ENCODE measurements around the gene CELA2A.
"Not testable (repeated sequence)": the region's sequence is repeated elsewhere in the genome, so short reads cannot be mapped to it uniquely, and the experiment has no call there.

The CELA2A gene

GRCh38 chr1:15444468-15445389, 11.8 kb upstream of the CELA2A start:
- DNase-seq (ENCODE audit: low read depth), result no peak

DNA sequence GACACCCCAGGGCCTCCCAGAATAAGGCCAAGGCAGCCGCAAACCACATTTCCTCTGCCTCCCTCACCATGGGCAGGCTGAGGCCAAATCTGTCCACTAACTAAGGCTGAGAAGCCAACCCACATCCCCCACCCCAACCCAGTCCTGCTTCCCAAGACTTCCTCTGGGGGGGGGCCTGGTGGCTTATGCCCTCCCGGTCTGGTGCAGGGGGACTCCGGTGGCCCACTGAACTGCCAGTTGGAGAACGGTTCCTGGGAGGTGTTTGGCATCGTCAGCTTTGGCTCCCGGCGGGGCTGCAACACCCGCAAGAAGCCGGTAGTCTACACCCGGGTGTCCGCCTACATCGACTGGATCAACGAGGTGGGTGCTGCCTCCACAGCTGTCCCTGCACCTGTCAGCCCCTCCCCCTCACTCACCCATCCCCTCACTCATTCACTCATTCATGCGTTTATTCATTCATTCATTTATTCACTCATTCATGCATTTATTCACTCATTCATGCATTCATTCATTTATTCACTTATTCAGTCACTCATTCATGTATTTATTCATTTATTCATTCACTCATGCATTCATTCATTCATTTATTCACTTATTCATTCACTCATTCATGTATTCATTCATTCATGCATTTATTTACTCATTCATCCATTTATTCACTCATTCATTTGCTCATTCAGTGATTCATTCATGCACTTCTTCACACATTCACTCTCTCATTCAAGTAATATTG, 11.0 kb upstream of the CELA2A start:
- DNase-seq (ENCODE audit: low read depth), result no peak

DNA sequence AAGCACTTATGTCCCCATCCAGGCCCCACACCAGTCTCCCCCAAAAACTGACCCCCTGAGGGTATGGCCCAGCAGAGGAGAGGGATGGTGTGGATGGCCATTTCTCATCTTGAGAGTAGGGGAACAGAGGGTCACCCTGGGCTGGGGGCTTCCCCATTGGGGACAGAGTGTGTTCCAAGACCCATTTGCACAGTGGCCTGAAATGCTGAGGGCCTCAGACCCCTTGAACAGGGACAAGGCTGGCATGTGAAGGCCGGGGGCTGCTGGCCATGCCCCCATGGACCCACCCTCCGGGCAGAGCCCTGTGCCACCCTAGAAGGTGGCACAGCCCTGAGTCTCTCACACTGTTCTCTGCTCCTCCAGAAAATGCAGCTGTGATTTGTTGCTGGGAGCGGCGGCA, 10.3 kb upstream of the CELA2A start:
- no peak for DNase-seq (ENCODE audit: low read depth)

DNA sequence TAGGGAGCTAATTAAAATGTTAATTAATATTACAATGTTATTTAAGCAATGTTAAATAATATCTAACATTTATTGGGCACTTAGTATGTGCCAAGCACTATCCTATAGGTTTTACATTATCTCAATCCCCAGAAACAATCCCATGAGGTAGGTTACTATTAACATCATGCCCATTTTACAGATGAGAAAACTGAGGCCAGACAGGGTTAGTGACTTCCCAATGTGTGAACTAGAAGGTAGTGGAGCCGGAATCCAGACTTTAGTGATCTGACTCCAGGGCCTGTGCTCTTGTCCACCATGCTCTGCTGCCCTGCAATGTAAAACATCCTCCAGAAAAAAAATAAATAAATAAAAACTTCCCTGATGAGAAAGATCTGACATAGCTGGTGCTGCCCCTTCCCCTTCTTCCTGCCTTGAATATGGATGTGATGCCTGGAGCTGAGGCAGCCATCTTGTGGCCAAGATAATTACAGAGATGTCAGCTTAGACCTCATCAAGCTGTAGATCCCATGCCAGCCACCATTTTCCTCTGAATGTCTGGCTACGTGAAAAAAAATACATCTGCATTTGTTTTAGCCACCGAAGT, 7.6 kb upstream of the CELA2A start:
- no peak for DNase-seq (ENCODE audit: low read depth)

DNA sequence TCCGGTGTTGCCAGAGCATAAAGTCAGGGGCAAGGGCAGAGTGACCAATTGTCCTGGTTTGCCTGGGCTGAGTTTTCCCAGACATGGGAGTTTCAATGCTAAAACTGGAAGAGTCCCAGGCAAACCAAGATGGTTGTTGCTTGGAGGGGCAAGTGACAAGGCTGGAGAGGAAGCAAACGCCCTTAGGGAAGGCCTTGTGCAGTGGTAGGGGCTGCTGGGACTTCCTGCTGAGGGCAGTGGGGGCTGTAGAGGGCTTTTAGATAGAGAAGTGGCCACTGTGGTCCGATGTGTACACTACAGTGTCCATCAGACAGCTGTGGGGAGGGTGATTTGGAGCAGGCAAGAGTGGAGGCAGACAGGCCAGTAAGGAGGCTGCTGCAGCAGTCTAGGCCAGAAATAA, 7.0 kb upstream of the CELA2A start:
- no peak for DNase-seq (ENCODE audit: low read depth)

GRCh38 chr1:15451014-15451722, 5.4 kb upstream of the CELA2A start:
- no peak for DNase-seq (ENCODE audit: low read depth)

DNA sequence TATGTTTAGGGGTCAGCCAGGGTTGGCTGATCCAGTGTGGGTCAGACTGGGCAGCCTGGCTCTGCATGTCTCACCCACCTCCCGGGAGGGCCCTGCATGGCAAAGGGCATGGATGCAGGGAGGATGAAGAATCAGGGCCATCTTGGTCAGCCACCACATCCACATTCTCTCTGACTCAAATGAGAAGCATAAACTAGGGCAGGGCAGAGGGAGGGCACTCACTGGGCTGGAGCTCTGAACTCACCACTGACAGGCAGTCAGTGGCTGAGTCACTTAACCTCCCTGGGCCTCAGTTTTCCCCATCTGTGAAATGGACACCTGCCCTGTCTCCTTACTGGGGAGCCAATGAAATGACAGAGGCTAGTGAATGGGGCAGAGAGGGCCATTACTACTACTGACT, 4.3 kb upstream of the CELA2A start:
- DNase-seq (ENCODE audit: low read depth), result no peak

DNA sequence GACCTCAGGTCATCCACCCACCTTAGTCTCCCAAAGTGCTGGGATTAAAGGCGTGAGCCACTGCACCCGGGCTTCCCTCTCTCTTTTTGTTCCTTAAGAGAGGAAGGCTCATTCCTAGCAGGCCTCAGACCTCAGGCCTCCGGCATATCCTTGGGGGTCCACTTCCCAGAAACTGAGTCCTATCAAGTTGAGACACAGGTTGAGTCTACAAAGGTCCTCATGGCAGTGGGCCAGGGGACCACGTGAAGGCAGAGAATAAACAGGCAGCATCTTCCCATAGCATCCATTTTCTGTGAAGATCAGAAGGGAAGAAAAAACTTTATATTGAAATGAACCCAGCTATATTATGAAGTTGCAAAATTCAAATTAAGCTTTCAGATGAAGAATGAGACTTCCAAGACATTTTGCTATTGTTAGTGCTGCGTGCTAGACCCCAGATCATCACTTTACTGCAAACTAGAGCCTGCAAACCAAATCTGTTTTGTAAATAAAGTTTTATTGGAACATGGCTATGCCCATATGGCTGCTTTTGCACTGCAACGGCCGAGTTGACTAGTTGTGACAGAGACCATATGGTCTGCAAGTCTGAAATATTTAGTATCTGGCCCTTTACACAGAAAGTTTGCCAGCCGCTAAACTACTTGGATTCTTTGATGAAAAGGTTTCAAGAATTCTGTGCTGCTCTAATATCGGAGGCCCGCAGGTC, 3.5 kb upstream of the CELA2A start:
- no peak for DNase-seq (ENCODE audit: low read depth)

DNA sequence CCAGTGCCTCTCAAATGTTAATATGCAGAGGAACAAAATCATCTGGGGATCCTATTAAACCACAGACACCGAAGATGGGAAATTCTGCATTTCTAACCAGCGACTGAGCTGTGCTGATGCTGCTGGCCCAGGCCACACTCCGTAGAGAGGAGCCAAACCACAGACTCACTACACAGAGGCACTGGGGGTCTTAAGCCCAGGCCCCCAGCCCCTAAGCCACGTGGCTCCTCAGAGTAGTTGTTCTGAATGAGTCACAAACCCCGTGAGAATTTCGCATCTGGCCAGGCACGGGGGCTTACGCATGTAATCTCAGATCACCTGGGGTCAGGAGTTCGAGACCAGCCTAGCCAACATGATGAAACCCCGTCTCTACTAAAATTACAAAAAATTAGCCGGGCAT, 2.8 kb upstream of the CELA2A start:
- DNase-seq (ENCODE audit: low read depth), result no peak

DNA sequence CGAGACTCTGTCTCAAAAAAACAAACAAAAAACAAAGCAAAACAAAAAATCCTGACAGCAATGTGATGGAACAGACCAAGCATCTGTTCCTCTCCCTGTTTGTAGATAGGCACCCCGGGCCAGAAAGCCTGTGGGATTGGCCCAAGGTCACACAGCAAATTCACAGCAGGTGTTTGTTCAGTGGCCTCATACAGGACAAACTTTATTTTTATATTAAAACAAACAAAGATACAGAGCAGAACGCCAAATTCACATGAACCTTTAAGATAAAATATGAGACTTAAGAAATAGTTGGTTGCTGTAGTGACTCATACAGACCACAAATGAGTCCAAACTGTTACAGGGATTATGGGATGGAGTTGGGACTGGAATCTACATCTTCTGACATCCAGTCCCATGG, 2.3 kb upstream of the CELA2A start:
- DNase-seq (ENCODE audit: low read depth), result no peak

DNA sequence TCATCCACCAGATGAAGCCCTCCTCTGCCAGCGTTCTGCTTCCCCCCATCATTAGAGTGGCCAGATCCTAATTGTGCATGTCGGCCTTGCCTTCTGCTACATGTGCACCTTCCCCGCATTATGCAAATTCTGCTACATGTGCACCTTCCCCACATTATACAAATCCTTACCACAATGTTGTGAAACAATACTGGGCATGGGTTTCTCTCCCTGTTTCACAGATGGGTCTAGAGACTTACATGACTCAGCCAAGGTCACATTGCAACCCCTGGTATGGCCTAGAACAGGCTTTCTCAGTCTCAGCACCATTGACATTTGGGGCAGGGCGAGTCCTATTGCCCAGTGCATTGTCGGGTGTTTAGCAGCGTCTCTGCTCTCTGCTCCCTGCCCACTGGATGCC, 1.0 kb upstream of the CELA2A start:
- no peak for DNase-seq (ENCODE audit: low read depth)

DNA sequence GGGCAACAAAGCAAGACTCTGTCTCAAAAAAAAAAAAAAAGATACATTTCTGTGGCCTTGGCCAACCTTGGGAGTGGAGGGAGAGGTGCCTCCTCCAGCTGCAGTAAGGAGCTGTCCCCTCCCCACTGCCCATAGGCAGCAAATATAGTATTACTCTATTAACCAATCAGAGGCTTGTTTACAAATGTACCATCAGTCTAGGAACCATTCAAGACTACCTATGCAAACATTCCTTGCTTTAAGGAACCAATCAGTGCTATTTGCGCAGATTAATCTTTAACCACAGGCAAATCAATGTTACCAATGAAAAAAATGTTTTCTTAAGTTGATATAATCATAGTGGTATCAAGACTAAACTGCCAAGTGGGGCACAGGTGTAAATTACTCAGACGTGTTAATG, 1.1 kb downstream of the CELA2A start:
- DNase-seq (ENCODE audit: low read depth), result no peak

GRCh38 chr1:15458388-15458787, 1.9 kb downstream of the CELA2A start:
- not testable (repeated sequence) for DNase-seq (ENCODE audit: low read depth)

GRCh38 chr1:15459771-15460707, 3.5 kb downstream of the CELA2A start:
- no peak for DNase-seq (ENCODE audit: low read depth)

DNA sequence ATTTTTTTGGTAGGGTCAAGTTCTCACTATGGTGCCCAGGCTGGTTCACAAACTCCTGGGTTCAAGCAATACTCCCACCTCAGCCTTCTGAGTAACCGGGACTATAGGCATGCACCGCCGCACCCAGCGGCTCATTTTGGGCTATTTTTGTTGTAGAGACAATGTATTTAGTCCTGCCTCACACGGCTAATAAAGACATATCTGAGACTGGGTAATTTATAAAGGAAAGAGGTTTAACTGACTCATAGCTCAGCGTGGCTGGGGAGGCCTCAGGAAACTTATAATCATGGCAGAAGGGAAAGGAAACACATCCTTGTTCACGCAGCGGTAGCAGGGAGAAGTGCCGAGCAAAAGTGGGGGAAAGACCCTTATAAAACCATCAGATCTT, 4.2 kb downstream of the CELA2A start:
- DNase-seq (ENCODE audit: low read depth), result no peak

- DNase-seq (ENCODE audit: low read depth), result not testable (repeated sequence)
Observed at GRCh38 chr1:15463064-15463800, 6.7 kb downstream of the CELA2A start.

- DNase-seq (ENCODE audit: low read depth), result not testable (repeated sequence)
Observed at GRCh38 chr1:15463926-15464322, 7.4 kb downstream of the CELA2A start.

DNA sequence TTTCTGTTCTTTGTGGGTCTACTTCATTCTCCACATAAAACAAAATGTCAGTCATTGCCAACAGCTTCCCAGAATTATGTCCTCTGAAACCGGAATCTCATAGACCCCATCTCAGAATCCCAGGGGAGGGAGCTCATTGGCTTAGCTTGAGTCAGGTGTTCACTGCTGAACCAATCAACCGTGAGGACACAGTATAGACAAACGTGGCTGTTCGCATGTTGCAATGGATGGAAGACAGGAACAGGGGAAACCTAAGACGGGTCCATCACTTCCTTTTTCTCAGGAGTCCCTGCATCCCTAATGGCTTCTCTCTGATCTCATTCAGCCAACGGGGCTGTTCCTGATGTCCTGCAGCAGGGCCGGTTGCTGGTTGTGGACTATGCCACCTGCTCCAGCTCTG, 9.1 kb downstream of the CELA2A start:
- DNase-seq (ENCODE audit: low read depth), result no peak

DNA sequence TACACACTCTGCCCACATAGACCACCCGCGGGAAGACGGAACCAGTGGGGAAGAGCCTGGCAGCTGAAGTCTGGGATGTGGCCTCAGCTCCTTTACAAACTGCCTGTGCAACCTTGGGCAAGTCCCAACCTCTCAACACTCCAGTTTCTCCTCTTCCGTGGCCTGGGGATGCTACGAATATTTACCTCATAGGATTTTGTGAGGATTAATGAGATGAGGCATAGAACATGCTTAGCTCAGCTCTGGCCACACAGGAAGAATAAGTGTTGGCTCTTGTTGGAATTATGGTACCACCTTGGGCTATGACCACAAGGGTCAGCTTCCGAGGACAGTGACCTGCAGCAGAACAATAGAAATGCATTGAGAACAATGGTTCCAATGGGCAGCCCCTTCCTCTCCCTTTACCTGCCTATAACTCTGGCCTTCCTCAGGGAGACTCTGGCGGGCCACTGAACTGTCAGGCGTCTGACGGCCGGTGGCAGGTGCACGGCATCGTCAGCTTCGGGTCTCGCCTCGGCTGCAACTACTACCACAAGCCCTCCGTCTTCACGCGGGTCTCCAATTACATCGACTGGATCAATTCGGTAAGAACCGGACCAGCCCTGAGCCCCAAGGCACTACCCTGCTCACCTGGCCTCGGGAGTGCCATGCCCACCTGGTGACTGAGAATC, 10.6 kb downstream of the CELA2A start:
- not testable (repeated sequence) for DNase-seq (ENCODE audit: low read depth)
